Mesothelial cell of epicardium (in vitro differentiated cells): ENCODE measurements around the gene COQ8B. TPM values are rescaled to one million over a fixed set of nuclear protein-coding genes. Genes with fewer than 3 reads are reported as not detected.

ENCODE experiments used
- DNase-seq, 2 experiments: peaks; one replicate each; pipeline ENCODE4 v3.0.0; 2021; ENCODE audit warnings: low spot score in 2 of 2; ENCODE audit not compliant: unreplicated experiment in 2 of 2
- H3K27ac Mint-ChIP-seq: 2 replicates; pipeline ENCODE4 v1.8.0; 2021; ENCODE audit warnings: mixed read lengths
- H3K27me3 Mint-ChIP-seq: 2 replicates; pipeline ENCODE4 v1.8.0; 2021; ENCODE audit warnings: low read depth, mixed read lengths
- H3K36me3 Mint-ChIP-seq: 2 replicates; pipeline ENCODE4 v1.8.0; 2021; ENCODE audit warnings: mixed read lengths
- H3K4me1 Mint-ChIP-seq: 2 replicates; pipeline ENCODE4 v1.8.0; 2021; ENCODE audit warnings: mixed read lengths
- H3K4me3 Mint-ChIP-seq: 2 replicates; pipeline ENCODE4 v1.8.0; 2021; ENCODE audit warnings: mild to moderate bottlenecking, moderate library complexity, mixed read lengths
- H3K9me3 Mint-ChIP-seq: 2 replicates; pipeline ENCODE4 v1.8.0; 2021; ENCODE audit warnings: mixed read lengths
- total RNA-seq: library from RNA; stranded (reverse); gene quantifications from 3 replicates; pipeline ENCODE4 v1.2.1, GENCODE V29; 2021
- TF ChIP-seq, protein P1 (sequence below): fragments of 200-600 bp; sonication (generic); IDR thresholded peaks from one replicate; pipeline ENCODE4 v1.5.0; 2021; ENCODE audit warnings: antibody characterized with exemption; ENCODE audit not compliant: unreplicated experiment

COQ8B gene
- total RNA-seq, 1 donor from 2014 or later = 58.3 TPM

GRCh38 chr19:40683437-40683836, 33.2 kb downstream of the COQ8B start:
- H3K36me3 Mint-ChIP-seq = peaks cover 30% of the 10 kb centered on the region
- no peaks in the 10 kb centered on the region for H3K9me3 Mint-ChIP-seq
- no peak overlapping the region for H3K27ac Mint-ChIP-seq
- H3K4me3 Mint-ChIP-seq = no peak overlapping the region
- TF ChIP-seq, protein P1, sequence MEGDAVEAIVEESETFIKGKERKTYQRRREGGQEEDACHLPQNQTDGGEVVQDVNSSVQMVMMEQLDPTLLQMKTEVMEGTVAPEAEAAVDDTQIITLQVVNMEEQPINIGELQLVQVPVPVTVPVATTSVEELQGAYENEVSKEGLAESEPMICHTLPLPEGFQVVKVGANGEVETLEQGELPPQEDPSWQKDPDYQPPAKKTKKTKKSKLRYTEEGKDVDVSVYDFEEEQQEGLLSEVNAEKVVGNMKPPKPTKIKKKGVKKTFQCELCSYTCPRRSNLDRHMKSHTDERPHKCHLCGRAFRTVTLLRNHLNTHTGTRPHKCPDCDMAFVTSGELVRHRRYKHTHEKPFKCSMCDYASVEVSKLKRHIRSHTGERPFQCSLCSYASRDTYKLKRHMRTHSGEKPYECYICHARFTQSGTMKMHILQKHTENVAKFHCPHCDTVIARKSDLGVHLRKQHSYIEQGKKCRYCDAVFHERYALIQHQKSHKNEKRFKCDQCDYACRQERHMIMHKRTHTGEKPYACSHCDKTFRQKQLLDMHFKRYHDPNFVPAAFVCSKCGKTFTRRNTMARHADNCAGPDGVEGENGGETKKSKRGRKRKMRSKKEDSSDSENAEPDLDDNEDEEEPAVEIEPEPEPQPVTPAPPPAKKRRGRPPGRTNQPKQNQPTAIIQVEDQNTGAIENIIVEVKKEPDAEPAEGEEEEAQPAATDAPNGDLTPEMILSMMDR = no peak
- H3K4me1 Mint-ChIP-seq = no peaks in the 10 kb centered on the region
- DNase-seq = no peak
- H3K27me3 Mint-ChIP-seq = no peaks in the 10 kb centered on the region

- no peak for DNase-seq
- Mint-ChIP-seq H3K27me3 (no peaks in the 10 kb centered on the region), H3K9me3 (no peaks in the 10 kb centered on the region), H3K36me3 (peaks cover 39% of the 10 kb centered on the region), H3K4me3 (no peak overlapping the region), H3K27ac (no peak overlapping the region), H3K4me1 (no peaks in the 10 kb centered on the region)
- TF ChIP-seq, protein P1 = no peak
These were observed 34.2 kb downstream of the COQ8B start for GRCh38 chr19:40682431-40682964.

DNA sequence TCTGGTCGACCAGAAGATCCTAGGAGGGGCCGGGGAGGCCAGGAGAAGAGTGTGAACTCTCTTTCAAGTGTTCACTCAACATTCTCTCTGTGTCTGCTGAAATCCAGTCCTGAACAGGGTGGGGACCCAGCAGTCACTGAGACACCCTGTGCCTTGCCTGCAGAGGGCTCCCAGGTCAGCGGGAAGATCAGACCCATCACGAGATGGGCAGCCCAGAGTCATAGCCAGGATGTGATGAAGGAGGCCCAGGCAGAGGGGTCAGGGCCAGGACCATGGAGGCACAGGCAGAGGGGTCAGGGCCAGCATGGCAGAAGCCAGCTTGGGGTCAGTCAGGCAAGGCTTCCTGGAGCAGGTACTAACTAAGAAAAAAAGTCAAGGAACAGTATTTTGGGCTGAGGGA, 35.6 kb downstream of the COQ8B start:
- H3K27ac Mint-ChIP-seq = no peak overlapping the region

DNA sequence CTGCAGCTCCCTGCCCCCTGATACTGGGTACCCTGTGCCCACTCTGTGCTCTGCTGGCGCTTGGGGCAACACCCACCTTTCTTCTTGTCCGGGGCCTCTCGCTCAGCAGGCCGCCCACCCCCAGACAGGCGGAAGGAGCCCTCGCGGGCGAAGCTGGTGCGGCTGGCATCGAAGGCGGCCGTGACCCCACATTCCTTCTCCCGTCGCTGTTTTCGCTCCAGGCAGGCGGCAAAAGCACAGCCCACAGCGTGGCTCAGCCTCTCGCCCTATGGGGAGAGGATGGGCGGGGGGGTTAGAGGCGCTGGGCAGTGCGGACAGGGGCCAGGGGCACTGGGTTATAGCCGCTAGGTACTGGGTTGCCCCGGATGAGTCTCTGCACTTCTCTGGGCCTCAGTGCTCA, 39.5 kb downstream of the COQ8B start:
- Mint-ChIP-seq H3K27me3 (no peaks in the 10 kb centered on the region), H3K27ac (no peak overlapping the region), H3K4me3 (no peak overlapping the region), H3K4me1 (no peaks in the 10 kb centered on the region), H3K9me3 (no peaks in the 10 kb centered on the region), H3K36me3 (peaks cover 23% of the 10 kb centered on the region)
- no peak for DNase-seq
- TF ChIP-seq, protein P1 = no peak

More for the DNA sequence above, 35.6 kb downstream of the COQ8B start:
- Mint-ChIP-seq H3K9me3 (no peaks in the 10 kb centered on the region), H3K27me3 (no peaks in the 10 kb centered on the region), H3K4me3 (no peak overlapping the region), H3K4me1 (no peaks in the 10 kb centered on the region), H3K36me3 (peaks cover 40% of the 10 kb centered on the region)
- no peak for DNase-seq
- TF ChIP-seq, protein P1 = no peak

DNA sequence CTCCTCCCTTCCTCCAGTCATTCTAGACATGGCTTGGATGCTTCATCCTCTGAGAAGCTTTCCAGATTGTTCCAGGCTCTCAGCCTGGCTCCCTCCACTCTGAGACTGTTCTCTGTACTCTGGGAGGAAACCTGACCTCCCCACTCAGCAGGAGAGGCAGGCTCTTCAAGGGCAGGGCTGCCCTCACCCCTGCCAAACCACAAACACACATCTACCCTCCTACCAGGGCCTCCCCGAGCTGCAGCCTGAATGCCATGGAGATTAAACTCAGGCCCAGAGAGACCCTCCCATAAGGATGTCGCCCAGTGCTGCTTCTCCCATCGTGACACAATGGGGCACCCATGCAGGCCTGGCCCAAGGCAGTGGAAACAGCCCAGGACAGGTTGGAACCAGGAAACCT, 42.4 kb downstream of the COQ8B start:
- TF ChIP-seq, protein P1 = no peak
- Mint-ChIP-seq H3K4me3 (no peak overlapping the region), H3K27me3 (no peaks in the 10 kb centered on the region), H3K9me3 (peaks cover 4% of the 10 kb centered on the region), H3K36me3 (peaks cover 35% of the 10 kb centered on the region), H3K4me1 (no peaks in the 10 kb centered on the region), H3K27ac (no peak overlapping the region)
- no peak for DNase-seq

DNA sequence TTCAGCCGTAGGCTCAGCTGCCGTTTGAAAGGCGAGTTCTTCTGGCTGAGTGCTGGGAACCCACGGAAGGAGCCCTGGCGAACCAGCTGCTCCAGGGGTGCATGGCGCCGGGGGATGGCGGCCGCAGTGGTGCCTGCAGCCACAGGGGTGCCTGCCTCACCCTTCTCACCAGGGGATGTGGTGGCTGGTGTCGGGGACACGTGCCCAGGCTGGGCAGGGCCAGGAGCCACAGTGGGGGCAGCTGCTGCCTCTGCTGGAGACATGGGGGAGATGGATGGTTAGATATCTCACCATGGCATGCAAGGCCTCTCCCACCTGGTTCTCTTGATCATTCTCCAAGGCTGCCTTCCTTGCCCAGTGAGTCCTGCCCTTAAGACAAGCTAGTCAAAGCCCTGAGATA, 43.3 kb downstream of the COQ8B start:
- no peaks in the 10 kb centered on the region for H3K27me3 Mint-ChIP-seq
- DNase-seq = no peak
- H3K9me3 Mint-ChIP-seq = peaks cover 4% of the 10 kb centered on the region
- H3K36me3 Mint-ChIP-seq = peaks cover 40% of the 10 kb centered on the region
- H3K27ac Mint-ChIP-seq = no peak overlapping the region
- no peak overlapping the region for H3K4me3 Mint-ChIP-seq
- TF ChIP-seq, protein P1 = no peak
- no peaks in the 10 kb centered on the region for H3K4me1 Mint-ChIP-seq
